Astrocyte (in vitro differentiated cells and primary cell): ENCODE results near the gene CCDC60. TPM values are rescaled to one million over a fixed set of nuclear protein-coding genes. Genes with fewer than 3 reads are reported as not detected.

Experiments
- DNase-seq: peaks from one replicate; pipeline ENCODE4 v3.0.0-alpha.2; 2010; ENCODE audit warnings: low read depth
- FAIRE-seq: peaks from 2 replicates; lab custom pipeline; 2011; peaks lifted over from hg19 to GRCh38; lab: Jason Lieb, UNC
- H2AFZ ChIP-seq: 2 replicates; pipeline ENCODE4 v1.6.0; 2012; ENCODE audit warnings: low read depth, low read length, inconsistent platforms
- H3K27ac ChIP-seq: 2 replicates; pipeline ENCODE4 v1.5.1; 2011; ENCODE audit warnings: low read depth, low read length, inconsistent platforms
- H3K27me3 ChIP-seq: 2 replicates; pipeline ENCODE4 v1.6.0; 2011; ENCODE audit warnings: low read length, inconsistent platforms; ENCODE audit not compliant: insufficient read depth
- H3K36me3 ChIP-seq: 2 replicates; pipeline ENCODE4 v1.5.1; 2011; ENCODE audit warnings: low read length, inconsistent platforms; ENCODE audit not compliant: insufficient read depth
- H3K4me1 ChIP-seq: 2 replicates; pipeline ENCODE4 v1.5.1; 2011; ENCODE audit warnings: low read length, inconsistent platforms; ENCODE audit not compliant: insufficient read depth
- H3K4me2 ChIP-seq: 2 replicates; pipeline ENCODE4 v1.6.0; 2012; ENCODE audit warnings: low read length, inconsistent platforms
- H3K4me3 ChIP-seq: 2 replicates; pipeline ENCODE4 v1.5.1; 2011; ENCODE audit warnings: low read depth, mild to moderate bottlenecking, low read length, inconsistent platforms; ENCODE audit not compliant: insufficient read depth
- H3K79me2 ChIP-seq: 2 replicates; pipeline ENCODE4 v1.6.0; 2012; ENCODE audit warnings: mild to moderate bottlenecking, low read length, inconsistent platforms; ENCODE audit not compliant: insufficient read depth
- H3K9ac ChIP-seq: 2 replicates; pipeline ENCODE4 v1.6.0; 2012; ENCODE audit warnings: mild to moderate bottlenecking, low read length, inconsistent platforms
- H3K9me3 ChIP-seq: 2 replicates; pipeline ENCODE4 v1.5.1; 2012; ENCODE audit warnings: low read depth, mild to moderate bottlenecking, low read length, inconsistent platforms; ENCODE audit not compliant: insufficient read depth
- H4K20me1 ChIP-seq: 2 replicates; pipeline ENCODE4 v1.6.0; 2012; ENCODE audit warnings: low read length, inconsistent platforms; ENCODE audit not compliant: insufficient read depth
- H3K27ac Mint-ChIP-seq: one replicate; pipeline ENCODE4 v1.8.0; 2021; ENCODE audit warnings: mild to moderate bottlenecking, mixed read lengths; ENCODE audit not compliant: unreplicated experiment
- H3K27me3 Mint-ChIP-seq: one replicate; pipeline ENCODE4 v1.8.0; 2021; ENCODE audit warnings: low read depth, mixed read lengths; ENCODE audit not compliant: unreplicated experiment
- H3K36me3 Mint-ChIP-seq: one replicate; pipeline ENCODE4 v1.8.0; 2021; ENCODE audit warnings: low read depth, mixed read lengths; ENCODE audit not compliant: unreplicated experiment
- H3K4me1 Mint-ChIP-seq: one replicate; pipeline ENCODE4 v1.8.0; 2021; ENCODE audit warnings: low read depth, mixed read lengths; ENCODE audit not compliant: unreplicated experiment
- H3K4me3 Mint-ChIP-seq: one replicate; pipeline ENCODE4 v1.8.0; 2021; ENCODE audit warnings: mild to moderate bottlenecking, moderate library complexity, mixed read lengths; ENCODE audit not compliant: unreplicated experiment
- H3K9me3 Mint-ChIP-seq: one replicate; pipeline ENCODE4 v1.8.0; 2021; ENCODE audit warnings: mild to moderate bottlenecking, mixed read lengths; ENCODE audit not compliant: unreplicated experiment
- EZH2 ChIP-seq: IDR thresholded peaks from 2 replicates; pipeline ENCODE4 v1.6.1; 2012; ENCODE audit warnings: mild to moderate bottlenecking, low read length, inconsistent platforms; ENCODE audit not compliant: insufficient read depth
- total RNA-seq: library from RNA; stranded (reverse); gene quantifications from 2 replicates; pipeline ENCODE4 v1.2.1, GENCODE V29; 2021
- TF ChIP-seq, protein P1 (sequence below): IDR thresholded peaks from 2 replicates; pipeline ENCODE4 v1.5.1; 2011; ENCODE audit warnings: low read depth, mild to moderate bottlenecking, inconsistent platforms, low read length, moderate library complexity; ENCODE audit not compliant: insufficient read depth

Gene CCDC60
- total RNA-seq, 1 donor from 2014 or later = 1.7 TPM

DNA sequence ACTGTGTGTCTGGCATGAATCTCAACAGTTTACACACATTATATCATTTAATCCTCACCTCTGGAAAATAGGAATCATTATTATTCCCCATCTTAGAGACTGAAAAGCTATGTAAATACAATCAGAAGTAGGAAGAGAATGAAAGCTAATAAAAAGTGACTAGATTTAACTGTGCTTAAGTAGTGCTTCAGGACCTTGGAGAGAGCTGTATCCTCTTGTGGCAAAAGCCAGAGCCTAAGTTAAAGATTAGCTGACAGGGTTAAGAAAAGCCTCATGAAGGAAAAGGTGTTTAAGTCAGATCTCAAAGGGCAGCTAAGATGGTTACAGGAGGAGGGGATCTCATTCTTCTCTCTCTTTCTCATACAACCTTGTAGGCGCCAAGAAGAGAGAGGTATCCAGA is 193.7 kb downstream of the CCDC60 start:
- TF ChIP-seq, protein P1, sequence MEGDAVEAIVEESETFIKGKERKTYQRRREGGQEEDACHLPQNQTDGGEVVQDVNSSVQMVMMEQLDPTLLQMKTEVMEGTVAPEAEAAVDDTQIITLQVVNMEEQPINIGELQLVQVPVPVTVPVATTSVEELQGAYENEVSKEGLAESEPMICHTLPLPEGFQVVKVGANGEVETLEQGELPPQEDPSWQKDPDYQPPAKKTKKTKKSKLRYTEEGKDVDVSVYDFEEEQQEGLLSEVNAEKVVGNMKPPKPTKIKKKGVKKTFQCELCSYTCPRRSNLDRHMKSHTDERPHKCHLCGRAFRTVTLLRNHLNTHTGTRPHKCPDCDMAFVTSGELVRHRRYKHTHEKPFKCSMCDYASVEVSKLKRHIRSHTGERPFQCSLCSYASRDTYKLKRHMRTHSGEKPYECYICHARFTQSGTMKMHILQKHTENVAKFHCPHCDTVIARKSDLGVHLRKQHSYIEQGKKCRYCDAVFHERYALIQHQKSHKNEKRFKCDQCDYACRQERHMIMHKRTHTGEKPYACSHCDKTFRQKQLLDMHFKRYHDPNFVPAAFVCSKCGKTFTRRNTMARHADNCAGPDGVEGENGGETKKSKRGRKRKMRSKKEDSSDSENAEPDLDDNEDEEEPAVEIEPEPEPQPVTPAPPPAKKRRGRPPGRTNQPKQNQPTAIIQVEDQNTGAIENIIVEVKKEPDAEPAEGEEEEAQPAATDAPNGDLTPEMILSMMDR = no peak
- no peak for TF ChIP-seq EZH2
- DNase-seq (no peak), FAIRE-seq (no peak)
- H3K27me3 ChIP-seq = no peaks in the 10 kb centered on the region
- H3K9ac ChIP-seq = no peak overlapping the region
- no peaks in the 10 kb centered on the region for H3K4me1 ChIP-seq
- Mint-ChIP-seq H3K9me3 (no peaks in the 10 kb centered on the region), H3K4me3 (no peak overlapping the region), H3K27me3 (peaks cover 53% of the 10 kb centered on the region), H3K27ac (no peak overlapping the region), H3K36me3 (no peaks in the 10 kb centered on the region), H3K4me1 (no peaks in the 10 kb centered on the region)
- H3K4me2 ChIP-seq = no peak overlapping the region
- H3K4me3 ChIP-seq = no peak overlapping the region
- H3K27ac ChIP-seq = no peak overlapping the region
- H3K36me3 ChIP-seq = no peaks in the 10 kb centered on the region
- no peaks in the 10 kb centered on the region for H3K9me3 ChIP-seq
- H3K79me2 ChIP-seq = no peaks in the 10 kb centered on the region
- H2AFZ ChIP-seq = no peak overlapping the region
- H4K20me1 ChIP-seq = no peaks in the 10 kb centered on the region

DNA sequence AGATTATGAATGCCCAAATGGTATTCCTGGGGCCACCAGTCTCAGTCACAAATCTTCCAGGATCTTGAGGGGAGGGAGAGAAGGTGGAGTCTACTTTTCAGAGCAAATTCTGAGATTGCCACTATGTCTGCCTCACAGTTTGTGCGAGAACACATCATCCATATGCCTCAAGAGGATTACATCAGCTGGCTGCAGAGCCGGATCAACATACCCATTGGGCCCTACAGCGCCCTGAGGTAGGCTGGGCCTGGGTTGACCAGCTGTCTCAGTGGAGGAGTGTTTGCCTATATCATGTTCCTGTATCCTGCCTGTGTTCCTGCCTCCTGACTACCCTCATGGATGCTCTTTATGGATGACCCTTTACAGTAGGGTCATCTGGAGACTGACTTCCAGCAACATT is 205.9 kb downstream of the CCDC60 start:
- FAIRE-seq (no peak), DNase-seq (no peak)
- H3K9ac ChIP-seq = no peak overlapping the region
- H2AFZ ChIP-seq = no peak overlapping the region
- no peaks in the 10 kb centered on the region for H3K27me3 ChIP-seq
- no peaks in the 10 kb centered on the region for H3K9me3 ChIP-seq
- no peaks in the 10 kb centered on the region for H3K36me3 Mint-ChIP-seq
- H3K4me1 Mint-ChIP-seq = no peaks in the 10 kb centered on the region
- H4K20me1 ChIP-seq = no peaks in the 10 kb centered on the region
- peaks cover 17% of the 10 kb centered on the region for H3K27me3 Mint-ChIP-seq
- H3K79me2 ChIP-seq = no peaks in the 10 kb centered on the region
- no peak overlapping the region for H3K27ac Mint-ChIP-seq
- H3K4me2 ChIP-seq = no peak overlapping the region
- peaks cover 7% of the 10 kb centered on the region for H3K9me3 Mint-ChIP-seq
- no peak overlapping the region for H3K4me3 ChIP-seq
- TF ChIP-seq, protein P1 = no peak
- TF ChIP-seq EZH2 = no peak
- H3K36me3 ChIP-seq = no peaks in the 10 kb centered on the region
- H3K4me1 ChIP-seq = no peaks in the 10 kb centered on the region
- H3K27ac ChIP-seq = no peak overlapping the region
- no peak overlapping the region for H3K4me3 Mint-ChIP-seq

DNA sequence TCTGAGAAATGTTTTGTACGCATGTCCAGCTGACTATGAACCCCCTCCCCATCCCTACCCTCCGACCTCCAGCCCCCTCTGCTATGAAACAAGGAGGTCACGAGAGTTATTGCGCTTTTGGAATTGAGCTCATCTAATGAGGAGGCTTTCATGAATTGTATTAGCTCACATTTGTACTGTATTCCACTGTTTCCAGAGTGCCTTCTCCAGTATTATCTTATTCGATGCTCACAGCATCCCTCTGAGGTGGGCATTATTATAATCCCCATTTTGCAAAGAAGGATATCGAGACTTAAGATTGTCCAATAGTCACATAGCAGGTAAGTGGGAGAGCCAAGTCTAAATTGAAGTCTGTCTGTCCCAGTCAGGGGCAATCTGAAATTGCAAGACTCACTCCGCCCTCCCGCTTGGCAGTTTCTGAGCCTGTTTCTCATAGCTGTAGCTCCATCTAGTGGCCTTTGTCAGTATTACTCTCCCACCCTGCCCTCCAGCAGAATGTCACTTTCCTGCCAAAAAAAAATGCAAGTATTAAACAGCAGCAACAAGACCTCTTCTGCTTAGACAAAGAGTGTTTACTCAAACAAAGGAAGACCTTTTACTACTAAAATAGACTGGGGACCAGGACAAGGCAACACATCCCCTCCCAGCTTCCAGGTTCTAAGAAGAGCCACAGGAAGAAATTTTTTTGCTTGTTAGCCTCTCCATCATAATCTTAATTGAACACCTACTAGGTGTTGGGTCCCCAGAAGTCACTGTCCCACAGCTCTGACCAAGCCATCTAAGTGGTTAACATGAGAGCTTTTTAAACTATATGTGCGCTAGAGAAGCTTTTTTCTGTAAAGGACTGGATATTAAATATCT is 210.5 kb downstream of the CCDC60 start:
- Histone ChIP-seq H2AFZ (peak overlapping the region; percentile 9), H3K4me3 (no peak overlapping the region), H4K20me1 (no peaks in the 10 kb centered on the region), H3K27me3 (no peaks in the 10 kb centered on the region), H3K4me1 (no peaks in the 10 kb centered on the region), H3K36me3 (no peaks in the 10 kb centered on the region), H3K9ac (no peak overlapping the region), H3K79me2 (no peaks in the 10 kb centered on the region), H3K4me2 (no peak overlapping the region), H3K9me3 (no peaks in the 10 kb centered on the region), H3K27ac (no peak overlapping the region)
- no peaks in the 10 kb centered on the region for H3K4me1 Mint-ChIP-seq
- H3K27ac Mint-ChIP-seq = no peak overlapping the region
- no peak overlapping the region for H3K4me3 Mint-ChIP-seq
- DNase-seq (peak; percentile 42), FAIRE-seq (peak; percentile 69)
- H3K27me3 Mint-ChIP-seq = peaks cover 37% of the 10 kb centered on the region
- H3K36me3 Mint-ChIP-seq = no peaks in the 10 kb centered on the region
- peaks cover 4% of the 10 kb centered on the region for H3K9me3 Mint-ChIP-seq
- TF ChIP-seq, protein P1 = peak; percentile 89
- no peak for TF ChIP-seq EZH2
